Liver (tissue), 3 donors: ENCODE data around the gene SLC30A4.

Experiments
- CTCF ChIP-seq: fragments of 150-350 bp; IDR thresholded peaks from 2 replicates; pipeline ENCODE4 v1.5.1; 2017; ENCODE audit warnings: improper control_type of control experiment, low read depth, low read length; ENCODE audit not compliant: missing input control
- NR2F2 ChIP-seq: IDR thresholded peaks from 2 replicates; pipeline ENCODE4 v1.6.1; 2016; ENCODE audit warnings: antibody characterized with exemption
- donor health status: healthy.
- donor health status: healthy.

DNA sequence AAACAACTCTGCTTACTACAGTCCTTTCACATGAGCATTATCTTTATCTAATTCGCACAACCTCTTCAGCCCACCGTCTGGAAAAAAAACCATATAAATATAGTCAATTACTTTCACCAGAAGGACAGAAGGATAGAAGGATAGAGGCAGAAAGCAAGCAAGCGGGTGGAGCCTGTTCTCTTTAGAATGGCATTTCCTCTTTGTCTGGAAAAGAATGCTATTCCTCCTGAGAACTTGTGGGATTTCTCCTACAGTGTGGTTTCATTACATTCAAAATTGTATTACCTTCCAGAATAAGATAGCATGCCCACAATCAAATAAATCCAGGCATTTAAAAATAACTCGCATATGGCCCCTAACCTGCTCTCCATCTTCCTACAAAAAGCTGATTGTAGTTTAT, 23.1 kb downstream of the SLC30A4 start:
- TF ChIP-seq NR2F2 (no peak), CTCF (no peak)
